Activated naive CD4-positive, alpha-beta T cell treated with anti-CD3 and anti-CD28 coated beads for 36 hours (primary cell): Measurements from ENCODE around the gene GTF2I. TPM values are rescaled to one million over a fixed set of nuclear protein-coding genes. Genes with fewer than 3 reads are reported as not detected.

Source experiments
- total RNA-seq, 2 experiments: library from RNA; stranded (reverse); gene quantifications; one replicate each; pipeline ENCODE4 v1.2.3, GENCODE V29; 2021

The GTF2I gene
- total RNA-seq, 2 experiments from 2014 or later, result 81.3 to 81.5 TPM

Other genes starting within 250 kb of the GTF2I start
- gene GTF2IRD1, start 203.8 kb upstream of the GTF2I start, total RNA-seq, result 1 to 10 TPM; 2.9 to 5.5 TPM
- gene NCF1, start 116.3 kb downstream of the GTF2I start, total RNA-seq, result under 1 TPM; 0.50 to 0.59 TPM
- 1 to 10 TPM; 2.0 to 2.1 TPM for gene GTF2IRD2, start 193.9 kb downstream of the GTF2I start, total RNA-seq